ENCODE data around the gene CHDH.

CHDH gene

DNA sequence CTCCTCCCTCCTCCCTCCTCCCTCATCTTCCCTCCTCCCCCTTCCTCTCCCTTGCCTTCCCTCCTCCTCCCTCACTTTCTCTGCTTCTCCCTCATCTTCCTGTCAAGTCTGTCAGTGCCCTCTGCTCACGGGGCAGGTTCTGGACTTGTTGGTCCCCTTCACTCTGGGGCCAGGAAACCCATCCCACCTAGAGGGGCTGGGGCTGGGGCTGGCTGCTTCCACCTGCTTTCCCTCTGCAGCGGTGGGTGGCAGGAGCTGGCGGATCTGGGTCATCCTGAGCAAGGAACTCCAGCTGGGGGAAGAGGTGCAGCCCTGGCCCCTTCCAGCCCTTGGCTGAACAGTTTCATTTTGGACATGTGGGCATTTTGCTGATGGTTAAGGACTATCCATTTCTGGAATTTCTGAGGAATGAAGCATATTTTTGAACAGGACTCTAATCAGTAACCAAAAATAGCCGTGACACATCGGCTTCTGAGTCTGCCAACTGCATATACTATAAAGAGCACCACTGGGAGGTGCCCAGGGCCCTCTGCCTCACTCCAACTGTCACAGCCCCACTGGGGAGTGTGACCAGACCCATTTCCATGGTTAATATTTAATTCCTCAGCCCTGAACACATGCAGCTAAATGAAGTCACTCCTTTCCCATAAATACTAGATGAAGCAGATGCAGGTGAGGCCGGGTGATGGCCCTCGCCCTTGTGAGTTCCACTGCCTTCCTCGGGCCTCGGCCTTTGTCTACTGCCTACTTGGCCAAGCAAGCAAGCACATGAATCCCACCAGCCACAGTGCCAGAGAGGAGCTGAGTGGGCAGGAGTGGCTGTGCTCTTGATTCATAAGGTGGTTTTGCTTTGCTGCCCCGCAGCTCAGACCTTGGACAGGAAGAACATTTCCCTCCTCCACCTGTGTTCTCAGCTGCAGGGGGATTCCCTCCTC is 39.8 kb downstream of the CHDH start:
- no peak for ATAC-seq

GRCh38 chr3:53805463-53806159 is 40.6 kb downstream of the CHDH start:
- no peak for ATAC-seq

GRCh38 chr3:53804697-53805462 is 41.3 kb downstream of the CHDH start:
- no peak for ATAC-seq

DNA sequence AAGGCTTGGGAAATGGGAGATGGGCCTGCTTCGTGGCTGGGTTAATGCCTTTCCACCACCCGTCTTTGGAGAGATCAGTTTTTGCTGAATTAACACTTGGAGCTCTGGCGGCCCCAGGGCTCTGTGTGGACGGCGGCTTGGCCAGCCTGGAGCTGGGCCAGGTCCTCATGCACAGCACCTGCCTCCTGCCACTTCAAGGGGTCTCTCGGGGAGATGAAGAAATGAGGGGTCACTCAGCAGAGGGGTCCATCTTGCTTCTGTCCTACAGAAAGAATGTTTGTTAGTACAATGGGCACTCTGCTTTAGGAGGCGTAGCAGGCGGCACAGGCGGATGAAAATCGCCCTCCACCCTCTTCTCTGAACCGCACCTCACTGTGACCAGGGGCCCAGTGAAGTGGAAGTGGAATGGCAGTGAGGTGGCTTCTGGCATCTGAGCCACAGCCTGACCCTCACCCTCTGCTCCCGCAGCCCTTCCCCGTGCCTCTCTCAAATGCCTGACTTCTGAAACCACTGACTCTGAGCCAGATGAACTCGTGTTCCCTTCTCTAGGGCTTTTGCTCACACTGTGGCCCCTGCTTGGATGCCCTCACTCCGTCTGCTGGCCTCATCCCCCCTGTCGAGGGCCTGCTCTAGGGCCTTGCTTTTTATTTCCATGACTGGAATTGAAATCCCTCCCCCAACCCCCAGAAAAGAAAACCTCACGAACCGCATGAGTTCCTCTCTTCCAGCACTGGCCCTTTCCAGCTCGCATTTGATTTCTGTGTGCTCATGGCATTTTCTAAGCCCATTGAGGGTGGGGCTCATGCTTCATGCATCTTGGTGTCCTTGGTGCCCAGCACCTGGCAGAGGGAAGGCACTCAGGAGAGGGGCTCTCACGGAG is 42.2 kb downstream of the CHDH start:
- no peak for ATAC-seq

- ATAC-seq = no peak
Observed at GRCh38 chr3:53803124-53803815, 42.9 kb downstream of the CHDH start.

DNA sequence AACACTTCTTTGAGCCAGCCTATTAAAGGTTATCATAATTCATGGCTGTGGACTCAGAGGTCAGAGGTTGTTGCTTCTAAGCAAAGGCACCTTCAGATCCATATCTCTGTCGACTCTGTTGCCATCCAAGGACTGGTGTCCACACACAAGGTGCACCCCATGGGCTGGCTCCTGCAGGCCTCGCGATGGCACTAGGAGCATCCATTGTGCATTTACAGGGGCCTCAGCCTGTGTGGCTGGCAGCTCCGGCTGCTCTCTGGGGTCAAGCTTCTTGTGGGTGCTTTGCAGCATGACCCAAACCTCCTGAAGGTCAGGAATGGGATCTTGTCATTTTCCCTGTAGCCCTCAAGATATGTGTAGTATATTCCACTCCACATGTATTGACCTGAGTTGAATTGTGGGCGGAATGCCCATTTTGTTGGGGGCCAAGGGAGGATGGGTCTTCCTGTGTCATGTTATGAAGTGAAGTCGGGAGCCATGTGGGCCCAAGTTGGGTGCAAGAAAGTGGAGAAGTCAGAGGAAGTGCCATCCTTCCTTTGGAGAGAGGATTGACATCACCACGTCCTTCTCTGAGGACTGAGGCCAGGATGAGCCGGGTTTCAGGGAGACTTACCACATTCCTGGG is 43.9 kb downstream of the CHDH start:
- ATAC-seq = no peak

DNA sequence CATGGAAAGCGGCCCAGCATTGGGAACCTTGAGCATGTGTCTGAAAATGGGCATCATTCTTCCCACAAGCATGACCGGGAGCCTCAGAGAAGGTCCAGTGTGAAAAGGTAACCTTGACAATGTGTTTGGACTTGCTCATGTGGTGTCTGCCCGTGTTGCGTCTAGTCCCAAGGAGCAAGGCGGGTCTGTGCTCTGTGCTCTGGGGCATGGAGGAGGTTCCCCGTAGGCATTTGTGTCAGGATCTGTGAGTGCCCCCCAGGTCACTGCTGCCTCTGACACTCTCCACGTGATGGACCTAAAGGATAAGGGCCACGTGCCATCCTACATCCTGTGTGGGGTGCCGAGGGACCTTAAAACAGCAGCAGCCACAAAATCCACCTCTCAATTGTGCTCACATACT is 44.9 kb downstream of the CHDH start:
- ATAC-seq = no peak

GRCh38 chr3:53800041-53800906 is 45.9 kb downstream of the CHDH start:
- no peak for ATAC-seq

DNA sequence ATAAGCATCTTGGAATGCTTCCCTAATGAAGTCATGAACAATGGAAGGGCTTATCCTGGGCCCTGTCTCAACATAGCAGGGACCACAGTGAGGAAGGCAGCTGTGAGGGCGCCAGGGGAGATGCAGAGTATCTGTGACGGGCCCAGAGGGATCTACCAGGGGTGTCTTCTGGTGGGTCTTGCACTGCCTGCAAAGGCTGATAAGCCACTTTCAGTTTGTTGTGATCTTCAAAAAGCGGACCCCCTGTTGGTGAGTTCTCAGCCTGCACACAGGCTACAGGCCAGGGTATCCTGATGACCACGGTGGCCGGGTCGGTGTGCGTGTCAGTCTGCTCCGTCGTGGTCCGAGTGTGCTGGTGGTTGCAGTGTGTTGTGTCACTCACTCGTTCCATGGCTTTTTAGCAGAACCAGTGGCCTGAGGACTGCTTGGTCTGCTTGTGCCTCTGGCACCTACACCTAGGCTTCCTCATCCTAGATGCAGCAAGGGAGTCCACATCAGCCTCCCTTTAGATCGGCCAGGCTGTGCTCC is 46.8 kb downstream of the CHDH start:
- no peak for ATAC-seq

- ATAC-seq = no peak
Observed at GRCh38 chr3:53798144-53798543, 48.1 kb downstream of the CHDH start.

DNA sequence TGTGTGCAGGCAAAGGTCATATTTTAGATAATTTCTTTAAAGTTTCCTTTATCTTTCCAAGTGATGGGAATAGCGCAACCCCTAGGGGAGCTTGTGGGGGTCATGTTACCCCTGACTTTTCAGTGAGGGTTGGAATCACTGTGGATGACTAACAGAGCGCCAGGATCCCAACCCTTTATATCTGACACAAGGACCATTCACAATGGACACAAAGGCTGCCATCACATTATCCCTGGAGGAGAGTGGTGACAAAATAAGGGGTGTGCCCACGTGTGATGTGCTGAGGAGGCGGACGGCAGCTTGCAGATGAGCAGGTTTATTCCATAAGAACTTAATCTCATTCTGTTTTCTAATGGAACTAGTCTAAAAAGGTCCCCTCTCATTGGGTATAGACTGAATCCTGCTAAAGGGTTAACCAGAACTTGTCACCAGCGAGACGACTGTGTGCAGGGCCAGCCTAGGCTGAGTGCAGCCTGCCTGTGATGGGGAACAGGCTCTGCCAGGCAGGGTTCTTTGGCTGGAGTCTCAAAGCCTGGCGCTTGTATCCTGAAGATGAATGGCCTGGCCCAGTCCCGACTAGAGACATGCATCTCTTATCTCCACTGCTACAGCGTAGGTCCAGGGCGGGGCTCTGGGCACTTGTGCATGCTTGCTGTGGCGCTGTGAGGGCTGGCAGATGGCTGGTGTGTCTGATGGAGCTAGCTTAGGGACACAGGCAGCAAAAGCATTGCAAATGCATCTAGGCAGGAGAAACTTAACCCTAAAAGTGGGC is 50.2 kb downstream of the CHDH start:
- no peak for ATAC-seq

GRCh38 chr3:53795176-53795575 is 51.0 kb downstream of the CHDH start:
- no peak for ATAC-seq

DNA sequence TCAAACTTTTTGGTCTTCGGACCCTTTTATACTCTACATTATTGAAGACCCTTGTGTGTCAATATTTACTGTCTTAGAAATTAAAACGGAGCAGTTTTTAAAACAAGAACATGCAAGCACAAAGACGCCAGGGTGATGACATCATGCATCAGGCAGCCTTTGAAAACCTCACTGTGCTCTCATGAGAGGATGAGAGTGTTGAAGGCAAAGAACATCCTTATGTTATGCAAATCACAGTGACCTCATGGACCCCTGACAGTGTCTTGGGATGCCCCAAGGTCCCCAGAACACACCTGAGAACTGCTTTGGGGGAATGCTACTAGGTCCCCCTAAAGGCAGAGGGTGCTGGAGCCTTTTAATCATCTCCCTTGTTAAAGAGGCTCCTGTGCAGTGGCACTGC is 51.6 kb downstream of the CHDH start:
- no peak for ATAC-seq

DNA sequence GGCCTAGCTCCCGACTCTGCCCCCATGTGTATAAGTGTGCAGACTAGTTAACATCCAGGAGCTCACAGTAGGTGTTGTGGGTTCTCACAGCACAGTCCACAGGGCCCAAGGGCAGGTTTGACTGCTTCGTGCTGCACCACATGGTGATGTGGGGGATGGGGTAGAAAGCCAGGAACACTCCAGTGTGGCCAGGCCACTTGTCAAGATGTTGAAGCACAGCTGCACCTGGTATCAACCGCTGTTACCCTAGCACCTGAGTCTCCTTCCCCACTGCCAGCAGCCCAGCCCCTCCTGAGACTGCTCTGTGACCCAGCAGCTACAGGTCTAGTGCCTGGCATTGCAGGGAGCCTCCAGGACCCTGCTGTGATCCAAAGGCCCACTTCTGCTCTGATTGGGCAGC is 53.4 kb downstream of the CHDH start:
- no peak for ATAC-seq

GRCh38 chr3:53791317-53791716 is 54.9 kb downstream of the CHDH start:
- no peak for ATAC-seq

DNA sequence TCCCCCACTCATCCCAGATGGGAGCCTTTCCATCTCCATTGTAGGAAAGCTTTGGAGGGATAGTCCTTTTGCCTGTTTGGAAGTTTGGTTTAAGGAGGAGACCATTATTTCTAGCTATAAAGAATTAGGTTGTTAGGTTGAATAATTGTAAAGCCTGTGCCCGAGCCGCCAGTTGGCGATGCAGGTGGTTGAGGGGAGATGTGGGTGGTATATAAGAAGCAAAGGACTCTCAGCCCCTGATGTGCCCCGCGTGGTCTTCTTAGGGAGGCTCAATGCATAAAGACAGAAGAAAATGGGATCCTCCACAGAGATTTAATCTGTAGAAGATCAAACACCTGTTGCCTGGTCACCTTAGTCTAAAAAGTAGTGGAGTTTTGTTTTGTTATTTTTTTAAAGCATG is 55.7 kb downstream of the CHDH start:
- ATAC-seq = no peak

DNA sequence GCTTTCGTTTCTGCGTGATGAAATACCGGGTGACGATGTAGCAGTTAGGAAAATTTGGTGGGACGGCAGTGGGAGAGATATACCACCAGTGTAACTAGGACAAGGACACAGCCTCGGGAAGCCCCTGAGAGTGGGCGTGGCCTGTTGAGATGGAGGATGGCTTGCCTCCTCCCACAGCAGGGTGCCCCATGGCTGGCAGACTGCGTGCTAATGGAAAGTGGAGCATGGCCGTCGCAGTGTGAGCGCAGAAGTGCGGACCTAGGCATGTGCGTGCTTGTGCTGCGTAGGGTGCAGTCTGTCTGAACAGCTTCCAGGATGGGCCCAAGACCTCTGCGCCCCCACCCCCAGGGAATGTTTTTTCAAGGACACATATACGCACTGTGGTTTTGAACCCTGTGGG is 56.8 kb downstream of the CHDH start:
- ATAC-seq = no peak

- no peak for ATAC-seq
Observed at GRCh38 chr3:53788038-53788437, 58.2 kb downstream of the CHDH start.

DNA sequence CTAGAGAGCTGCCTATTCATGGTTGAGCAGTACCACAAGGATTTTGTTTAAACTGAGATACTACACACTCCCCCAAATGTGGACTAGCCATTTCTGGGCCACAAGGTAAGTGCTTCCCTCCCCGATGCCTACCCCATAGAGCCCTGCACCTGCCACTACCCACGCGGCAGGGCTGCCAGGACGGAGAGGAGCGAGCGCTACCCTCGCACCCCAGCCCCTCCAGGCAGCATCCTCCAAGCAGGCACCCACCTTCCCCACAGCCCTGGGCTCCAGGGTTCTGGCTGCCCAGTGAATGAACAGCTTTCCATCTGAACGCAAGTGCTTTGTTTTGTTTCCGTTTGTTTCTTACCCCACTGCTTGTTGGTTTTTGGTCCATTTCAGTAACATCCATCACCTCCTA is 59.2 kb downstream of the CHDH start:
- no peak for ATAC-seq
